GM18526 (cell line): ENCODE results near the gene ANXA4.

Experiments used
- POLR2A ChIP-seq: IDR thresholded peaks from 3 replicates; pipeline ENCODE4 v1.6.1; 2011; ENCODE audit not compliant: insufficient read length; ENCODE audit errors: extremely low read depth

The ANXA4 gene

DNA sequence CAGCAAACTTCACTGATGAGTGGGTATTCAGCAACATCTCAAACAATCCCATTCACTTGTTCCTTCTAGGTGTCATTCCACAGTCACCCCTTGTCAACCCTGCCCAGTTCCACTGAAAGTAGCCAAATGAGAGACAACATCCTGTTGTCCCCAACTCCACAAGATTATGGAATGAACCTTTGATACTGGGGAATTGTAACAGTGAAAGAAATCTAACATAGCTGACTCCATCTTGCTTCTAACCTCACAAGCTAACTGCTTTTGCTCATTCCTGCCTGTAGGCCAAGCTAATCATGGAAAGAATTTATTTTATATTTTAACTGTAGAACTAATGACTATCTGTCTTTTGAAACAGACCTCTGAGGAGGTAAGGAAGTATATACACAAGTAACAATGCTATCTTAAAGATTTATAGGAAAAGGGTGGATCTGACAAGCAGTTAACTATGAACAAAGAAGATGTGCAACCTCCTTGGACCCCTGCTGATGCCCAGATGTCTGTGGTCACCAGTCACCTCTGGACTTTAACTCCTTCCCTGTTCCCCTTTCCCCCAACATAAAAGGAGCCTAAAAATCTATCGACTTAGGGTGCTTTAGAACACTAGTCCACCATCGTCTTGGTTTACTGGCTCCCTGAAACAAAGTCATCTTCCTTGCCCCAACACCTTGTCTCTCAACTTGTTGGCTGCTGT is 6.9 kb upstream of the ANXA4 start:
- TF ChIP-seq POLR2A: no peak

- TF ChIP-seq POLR2A: no peak
Observed at GRCh38 chr2:69735686-69736085, 6.2 kb upstream of the ANXA4 start.

DNA sequence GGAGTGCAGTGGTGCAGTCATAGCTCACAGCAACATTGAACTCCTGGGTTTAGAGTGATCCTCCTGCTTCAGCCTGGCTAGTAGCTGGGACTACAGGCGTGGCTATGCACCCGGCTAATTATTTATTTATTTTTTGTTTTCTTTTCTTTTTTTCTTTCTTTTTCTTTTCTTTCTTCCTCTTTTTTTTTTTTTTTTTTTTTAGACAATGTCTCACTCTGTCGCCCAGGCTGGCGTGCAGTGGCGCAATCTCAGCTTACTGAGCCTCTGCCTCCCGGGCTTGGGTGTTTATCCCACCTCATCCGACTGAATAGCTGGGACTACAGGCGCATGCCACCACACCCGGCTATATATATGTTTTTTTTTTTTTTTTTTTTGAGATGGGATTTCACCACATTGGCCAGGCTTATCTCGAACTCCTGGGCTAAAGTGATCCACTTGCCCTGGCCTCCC is 1.4 kb upstream of the ANXA4 start:
- TF ChIP-seq POLR2A: no peak

- no peak for TF ChIP-seq POLR2A
Observed at GRCh38 chr2:69741229-69741574, 732 bp upstream of the ANXA4 start.

- TF ChIP-seq POLR2A: no peak
Observed at GRCh38 chr2:69742322-69742952, 503 bp downstream of the ANXA4 start.

DNA sequence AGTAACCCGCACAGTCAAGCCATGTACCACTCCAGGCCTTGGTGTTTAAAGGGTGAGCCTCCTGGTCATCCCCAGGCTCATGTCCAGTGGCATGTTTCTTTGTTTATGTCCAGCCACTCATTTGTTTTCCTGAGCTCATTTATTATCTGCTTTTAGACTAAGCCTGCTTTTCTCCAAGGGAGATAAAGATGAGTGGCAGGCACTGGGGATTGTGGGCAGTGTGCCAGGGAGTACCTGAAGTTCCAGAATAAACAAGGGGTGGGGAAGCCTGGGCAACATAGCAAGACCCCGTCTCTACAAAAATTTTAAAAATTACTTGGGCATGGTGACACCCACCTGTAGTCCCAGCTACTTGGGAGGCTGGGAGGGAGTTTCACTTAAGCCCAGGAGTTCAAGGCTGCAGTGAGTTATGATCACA is 1.9 kb downstream of the ANXA4 start:
- TF ChIP-seq POLR2A: no peak

- no peak for TF ChIP-seq POLR2A
Observed at GRCh38 chr2:69744456-69744855, 2.5 kb downstream of the ANXA4 start.

DNA sequence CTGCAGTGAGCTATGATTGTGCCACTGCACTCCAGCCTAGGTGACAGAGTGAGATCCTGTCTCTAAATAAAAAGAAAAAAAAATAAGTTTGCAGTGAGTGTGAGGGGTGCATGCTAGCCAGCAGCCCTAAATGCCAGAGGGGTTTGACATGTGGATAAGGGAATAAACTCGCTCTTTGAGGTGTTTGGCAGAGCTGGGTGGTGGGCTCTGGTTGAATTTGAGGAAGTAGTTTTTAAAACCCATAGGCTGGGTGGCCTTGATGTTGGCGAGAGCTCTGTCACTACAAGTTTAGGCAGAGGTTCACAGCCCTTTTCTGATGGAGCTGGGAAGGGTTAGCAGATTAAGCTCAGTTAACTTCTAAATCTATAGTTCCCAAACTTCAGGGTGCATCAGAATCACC is 3.1 kb downstream of the ANXA4 start:
- no peak for TF ChIP-seq POLR2A

GRCh38 chr2:69750246-69750645 is 8.3 kb downstream of the ANXA4 start:
- TF ChIP-seq POLR2A: no peak

GRCh38 chr2:69753659-69754363 is 11.9 kb downstream of the ANXA4 start:
- TF ChIP-seq POLR2A: no peak

DNA sequence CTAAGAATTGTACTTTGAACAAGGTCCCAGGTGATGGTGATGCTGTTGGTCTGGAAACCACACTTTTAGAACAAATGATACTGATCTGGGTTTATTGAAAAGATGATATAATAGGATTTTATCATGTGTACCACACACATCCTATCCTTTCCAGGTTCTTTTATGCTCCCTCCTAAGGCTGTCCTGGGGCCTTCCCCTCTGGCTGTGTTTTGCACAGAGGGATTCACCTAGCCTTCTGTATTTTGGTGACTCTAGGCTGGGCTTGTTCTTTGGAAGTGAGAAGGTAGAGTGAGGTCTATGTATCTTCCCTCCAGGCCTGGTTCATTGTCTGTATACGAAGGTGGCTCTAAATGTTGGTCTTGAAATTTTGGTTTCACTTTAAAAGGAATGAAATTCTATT is 12.7 kb downstream of the ANXA4 start:
- TF ChIP-seq POLR2A: no peak

- no peak for TF ChIP-seq POLR2A
Observed at GRCh38 chr2:69755862-69756467, 14.0 kb downstream of the ANXA4 start.

GRCh38 chr2:69762025-69762424 is 20.1 kb downstream of the ANXA4 start:
- no peak for TF ChIP-seq POLR2A

DNA sequence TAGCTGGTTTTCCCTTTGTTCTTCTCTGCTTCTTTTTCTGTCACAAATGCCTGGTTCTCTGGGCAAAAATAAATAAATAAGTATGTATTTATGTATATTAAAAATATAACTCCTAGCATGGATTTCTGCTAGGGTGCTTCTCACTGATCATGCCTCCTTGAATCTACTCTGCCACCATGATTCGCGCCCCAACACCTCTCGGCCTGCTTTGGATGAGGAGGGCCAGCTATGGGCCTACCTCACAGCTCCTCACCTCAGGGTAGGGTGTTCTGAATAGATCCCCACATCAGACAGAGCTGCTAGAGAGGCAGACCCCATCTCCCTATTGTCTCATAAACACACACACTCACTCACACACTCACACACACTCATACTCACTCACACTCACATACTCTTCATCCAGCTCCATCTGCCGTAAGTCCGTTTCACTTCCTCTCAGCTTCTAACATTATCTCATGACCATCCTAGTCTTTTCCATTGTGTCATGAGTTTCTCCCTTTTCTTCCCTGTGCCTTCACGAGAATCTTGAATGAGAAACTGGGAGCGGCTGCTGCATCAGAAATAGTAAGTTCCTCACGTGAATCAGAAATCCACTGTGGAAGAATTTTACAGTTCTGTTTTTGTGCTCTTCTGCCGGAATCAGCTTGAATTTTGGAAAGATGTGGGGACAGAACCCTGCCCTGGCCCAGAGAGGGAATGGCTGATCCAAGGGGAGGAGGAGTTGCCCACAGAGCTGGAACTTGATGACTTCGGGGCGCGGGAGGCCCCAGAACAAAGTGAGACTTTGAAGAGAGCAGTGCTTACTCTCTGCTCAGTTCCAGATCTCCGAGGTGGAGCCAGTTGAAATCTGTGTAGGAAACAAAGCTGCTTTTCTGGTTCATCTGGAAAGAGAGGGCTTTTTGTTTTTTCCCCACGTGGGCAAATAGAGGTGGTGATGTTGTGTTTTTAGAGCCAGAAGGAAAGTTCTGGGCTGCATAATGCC is 20.9 kb downstream of the ANXA4 start:
- TF ChIP-seq POLR2A: no peak

DNA sequence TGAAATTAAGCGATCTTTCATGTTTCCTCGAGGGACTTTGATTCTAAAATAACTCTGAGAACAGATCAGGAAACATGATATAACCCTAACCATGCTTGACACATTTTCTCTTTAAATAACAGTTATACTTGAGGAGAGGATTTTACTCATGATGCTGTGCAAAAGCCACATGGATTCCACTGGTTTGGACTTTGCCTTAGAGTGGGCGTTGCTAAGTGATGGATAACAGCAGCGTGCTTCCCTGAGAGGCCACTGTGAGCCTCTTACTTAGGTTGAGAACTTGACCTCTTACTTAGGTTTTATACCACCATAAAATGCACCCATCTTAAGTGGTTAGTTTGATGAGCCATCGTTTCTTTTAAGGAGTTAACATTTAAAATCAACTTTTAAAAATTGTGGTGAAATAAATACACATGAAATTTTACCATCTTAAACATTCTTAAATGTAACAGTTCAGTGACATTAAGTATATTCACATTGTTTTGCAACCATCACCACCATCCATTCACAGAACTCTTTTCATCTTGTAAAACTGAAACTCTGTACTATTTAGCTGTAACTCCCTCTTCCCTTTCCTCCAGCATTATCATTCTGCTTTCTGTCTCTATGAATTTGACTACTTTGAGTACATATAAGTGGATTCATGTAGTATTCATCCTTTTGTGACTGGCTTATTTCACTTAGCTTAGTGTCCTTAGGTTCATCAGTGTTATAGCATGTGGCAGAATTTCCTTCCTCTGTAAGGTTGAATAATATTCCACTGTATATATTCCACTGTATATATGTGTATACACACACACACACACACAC is 22.6 kb downstream of the ANXA4 start:
- TF ChIP-seq POLR2A: no peak

GRCh38 chr2:69765096-69765380 is 23.1 kb downstream of the ANXA4 start:
- no peak for TF ChIP-seq POLR2A
